IgD-negative memory B cell (primary cell): ENCODE measurements around the gene MED12L. TPM values are rescaled to one million over a fixed set of nuclear protein-coding genes. Genes with fewer than 3 reads are reported as not detected.

Experiments used
- H3K27ac Mint-ChIP-seq, 3 donors: one replicate each; pipeline ENCODE4 v1.8.0; 2020 to 2022; ENCODE audit warnings: mild to moderate bottlenecking in 3 of 3, mixed read lengths in 3 of 3, moderate library complexity in 1 of 3
- H3K27me3 Mint-ChIP-seq: one replicate; pipeline ENCODE4 v1.8.0; 2021; ENCODE audit warnings: mixed read lengths
- H3K36me3 Mint-ChIP-seq: one replicate; pipeline ENCODE4 v1.8.0; 2020; ENCODE audit warnings: mild to moderate bottlenecking, mixed read lengths
- H3K4me1 Mint-ChIP-seq, 3 donors: one replicate each; pipeline ENCODE4 v1.8.0; 2020 to 2022; ENCODE audit warnings: mixed read lengths in 3 of 3, mild to moderate bottlenecking in 1 of 3
- H3K4me3 Mint-ChIP-seq, 4 donors: one replicate each; pipeline ENCODE4 v1.8.0; 2020 to 2022; ENCODE audit warnings: mild to moderate bottlenecking in 4 of 4, mixed read lengths in 4 of 4, moderate library complexity in 3 of 4
- H3K9me3 Mint-ChIP-seq, 3 donors: one replicate each; pipeline ENCODE4 v1.8.0; 2020 to 2021; ENCODE audit warnings: mixed read lengths in 3 of 3, mild to moderate bottlenecking in 1 of 3
- polyA plus RNA-seq: library from polyadenylated mRNA; unstranded; fragments of 300-500 nt; fragmentation: Illumina TruSeq; gene quantifications from one replicate; pipeline ENCODE4 v1.2.3, GENCODE V29; 2021

The MED12L gene
- polyA plus RNA-seq, 1 donor from 2014 or later: 0.05 TPM

DNA sequence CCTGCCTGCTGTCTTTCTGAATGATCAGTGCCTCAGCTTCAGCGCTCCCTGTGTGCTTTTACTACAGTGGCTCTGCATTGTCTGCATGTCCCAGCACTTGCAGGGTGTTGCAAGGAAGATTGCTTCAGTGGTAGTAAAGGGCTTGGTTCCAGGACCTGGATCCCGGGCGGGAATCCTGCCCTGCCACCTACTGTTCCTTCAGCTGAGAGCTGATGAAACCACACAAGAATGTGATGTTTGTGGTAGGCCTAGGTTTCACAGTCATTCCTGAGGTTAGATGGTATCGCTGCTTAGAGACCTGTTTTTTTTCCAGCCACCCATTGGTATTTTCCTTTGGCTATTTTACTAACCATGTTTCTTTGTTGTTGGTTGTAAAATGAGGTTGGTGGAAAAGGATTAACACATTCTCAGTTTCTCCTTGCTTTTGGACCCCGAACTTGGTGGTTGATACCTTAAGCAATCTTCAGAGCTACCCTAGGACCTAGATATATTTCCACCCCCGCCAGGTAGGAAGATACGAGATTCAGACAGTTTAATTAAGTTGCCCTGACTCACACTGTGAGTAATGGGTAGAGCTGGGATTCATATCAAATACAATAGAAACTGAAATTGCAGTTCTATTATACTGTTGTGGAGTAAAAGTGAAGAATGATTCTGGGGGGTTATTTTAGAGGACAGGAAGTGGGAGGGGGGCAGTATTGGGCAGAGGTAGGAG, 219.8 kb downstream of the MED12L start:
- Mint-ChIP-seq H3K27ac (no peak overlapping the region), H3K27me3 (peaks cover 8% of the 10 kb centered on the region), H3K9me3 (no peaks in the 10 kb centered on the region), H3K36me3 (no peaks in the 10 kb centered on the region), H3K4me1 (no peaks in the 10 kb centered on the region), H3K4me3 (no peak overlapping the region)

DNA sequence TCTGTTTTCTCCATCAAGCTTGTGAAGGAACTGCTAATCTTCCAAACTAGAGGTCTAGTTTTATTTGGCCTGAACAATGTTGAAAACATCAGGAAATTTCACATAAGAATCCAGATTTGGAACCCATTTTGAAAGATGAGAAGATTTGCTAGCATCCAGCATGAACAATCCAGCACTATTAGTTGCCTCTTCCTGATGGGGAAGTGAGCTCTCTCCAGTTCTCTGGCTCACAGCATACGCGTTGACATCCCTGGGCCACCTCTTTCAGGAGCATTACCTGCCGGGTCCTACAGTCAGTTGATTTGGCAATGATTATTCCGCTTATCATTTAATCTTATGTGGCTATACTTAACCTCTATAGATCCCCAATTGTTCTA, 220.3 kb downstream of the MED12L start:
- no peaks in the 10 kb centered on the region for H3K36me3 Mint-ChIP-seq
- peaks cover 8% of the 10 kb centered on the region for H3K27me3 Mint-ChIP-seq
- H3K4me1 Mint-ChIP-seq: no peaks in the 10 kb centered on the region
- H3K27ac Mint-ChIP-seq: no peak overlapping the region
- H3K4me3 Mint-ChIP-seq: no peak overlapping the region
- H3K9me3 Mint-ChIP-seq: no peaks in the 10 kb centered on the region

DNA sequence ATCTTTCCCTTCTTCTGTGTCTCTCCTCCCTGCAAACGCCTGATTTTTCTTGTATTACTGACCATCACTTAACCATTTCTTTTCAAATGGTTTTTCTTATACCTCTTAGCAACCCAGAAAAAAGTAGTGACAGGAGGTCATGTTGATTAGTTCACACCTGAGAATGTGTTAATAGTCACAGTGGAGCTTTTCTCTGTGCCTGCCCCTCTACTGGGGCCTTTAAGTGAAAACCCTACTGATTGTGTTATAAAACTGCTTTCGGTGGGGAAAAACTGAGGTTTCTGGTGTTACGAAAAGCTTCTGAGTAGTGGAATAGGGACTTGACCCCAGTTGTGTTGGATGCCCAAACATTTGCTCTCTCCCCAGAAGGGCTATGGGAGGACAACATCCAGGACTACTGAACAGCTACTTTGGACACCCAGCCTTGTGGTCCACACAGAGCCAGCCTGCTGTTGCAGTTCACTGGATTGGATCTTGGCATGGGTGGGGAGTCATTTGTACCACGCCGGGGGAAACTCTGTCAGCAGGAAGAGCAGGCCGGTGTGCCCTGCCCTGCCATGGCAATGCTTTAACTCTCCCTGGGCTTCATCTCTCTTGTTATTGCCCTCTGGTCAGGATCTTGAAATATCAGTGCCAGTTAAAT, 220.8 kb downstream of the MED12L start:
- H3K9me3 Mint-ChIP-seq: no peaks in the 10 kb centered on the region
- no peak overlapping the region for H3K27ac Mint-ChIP-seq
- no peaks in the 10 kb centered on the region for H3K4me1 Mint-ChIP-seq
- no peak overlapping the region for H3K4me3 Mint-ChIP-seq
- peaks cover 8% of the 10 kb centered on the region for H3K27me3 Mint-ChIP-seq
- no peaks in the 10 kb centered on the region for H3K36me3 Mint-ChIP-seq

DNA sequence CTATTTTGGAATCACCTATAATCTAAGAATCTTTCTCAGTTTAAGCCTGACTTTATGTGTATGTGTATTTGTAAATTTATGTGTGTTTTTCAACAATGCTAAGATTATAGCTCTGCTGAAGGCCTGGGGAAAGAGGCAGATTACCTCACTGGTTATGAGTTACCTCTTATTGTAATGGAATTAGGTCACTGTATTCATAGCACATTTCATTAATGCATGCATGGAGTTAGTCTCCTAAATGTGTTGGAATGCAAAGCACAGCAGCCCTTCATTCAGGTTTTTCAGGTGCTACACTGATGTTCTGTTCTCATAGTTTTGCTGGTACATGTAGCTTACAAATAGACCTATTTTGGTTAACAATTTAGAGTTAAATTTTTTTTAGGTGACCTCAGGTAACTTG, 221.7 kb downstream of the MED12L start:
- Mint-ChIP-seq H3K27ac (no peak overlapping the region), H3K36me3 (no peaks in the 10 kb centered on the region), H3K4me1 (no peaks in the 10 kb centered on the region), H3K27me3 (peaks cover 8% of the 10 kb centered on the region), H3K9me3 (no peaks in the 10 kb centered on the region), H3K4me3 (no peak overlapping the region)

GRCh38 chr3:151307583-151308488, 222.4 kb downstream of the MED12L start:
- no peaks in the 10 kb centered on the region for H3K36me3 Mint-ChIP-seq

DNA sequence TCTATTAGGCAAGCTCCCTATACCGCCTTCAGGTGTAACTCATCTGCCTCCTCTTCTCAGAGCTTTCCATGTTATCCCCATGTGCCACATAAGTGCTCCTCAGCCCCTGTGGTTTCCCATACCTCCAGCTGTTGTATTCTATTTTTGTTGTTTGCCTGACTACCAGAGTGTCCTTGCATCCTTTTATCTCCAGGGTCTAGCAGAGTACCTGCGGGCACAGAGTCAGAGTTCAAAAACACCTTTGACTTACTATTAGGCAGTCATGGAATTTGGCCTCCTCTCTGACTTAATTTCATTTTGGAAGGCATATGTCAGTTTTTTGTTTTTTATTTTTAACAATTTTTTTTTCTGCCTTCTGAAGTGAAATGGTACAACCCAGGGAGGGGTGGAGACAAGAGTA, 224.1 kb downstream of the MED12L start:
- Mint-ChIP-seq H3K4me1 (no peaks in the 10 kb centered on the region), H3K9me3 (no peaks in the 10 kb centered on the region), H3K4me3 (no peak overlapping the region), H3K36me3 (no peaks in the 10 kb centered on the region), H3K27me3 (peaks cover 2% of the 10 kb centered on the region), H3K27ac (no peak overlapping the region)

More at GRCh38 chr3:151307583-151308488, 222.4 kb downstream of the MED12L start:
- Mint-ChIP-seq H3K4me3 (no peak overlapping the region), H3K27ac (no peak overlapping the region), H3K4me1 (no peaks in the 10 kb centered on the region), H3K9me3 (no peaks in the 10 kb centered on the region), H3K27me3 (peaks cover 8% of the 10 kb centered on the region)

DNA sequence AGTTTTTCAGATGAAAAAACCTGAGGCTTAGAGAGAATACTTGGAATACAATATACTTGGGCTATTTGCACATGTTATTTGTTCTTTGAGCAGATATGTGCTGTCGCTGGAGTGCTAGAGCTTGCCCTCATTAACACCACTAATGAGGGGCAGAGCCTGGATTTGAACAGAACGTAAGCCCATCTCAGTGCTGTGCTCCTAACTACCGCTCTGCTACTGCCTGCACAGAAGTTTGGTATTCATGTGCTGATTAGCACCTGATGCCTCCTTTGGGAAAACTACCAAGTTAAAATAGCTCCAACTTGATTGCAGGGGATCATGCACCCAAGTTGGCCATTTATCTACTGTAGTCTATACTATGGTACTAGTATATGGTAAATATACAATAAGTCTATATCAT, 227.5 kb downstream of the MED12L start:
- H3K9me3 Mint-ChIP-seq: peaks cover 0 to 2% (median 0%) of the 10 kb centered on the region in 3 donors
- no peaks in the 10 kb centered on the region for H3K4me1 Mint-ChIP-seq
- peaks cover 2% of the 10 kb centered on the region for H3K27me3 Mint-ChIP-seq
- no peak overlapping the region for H3K27ac Mint-ChIP-seq
- H3K36me3 Mint-ChIP-seq: no peaks in the 10 kb centered on the region
- no peak overlapping the region for H3K4me3 Mint-ChIP-seq

GRCh38 chr3:151314137-151314536, 228.7 kb downstream of the MED12L start:
- Mint-ChIP-seq H3K4me3 (no peak overlapping the region), H3K36me3 (no peaks in the 10 kb centered on the region), H3K9me3 (peaks cover 0 to 2% (median 0%) of the 10 kb centered on the region in 3 donors), H3K27me3 (peaks cover 2% of the 10 kb centered on the region), H3K27ac (no peak overlapping the region), H3K4me1 (no peaks in the 10 kb centered on the region)

DNA sequence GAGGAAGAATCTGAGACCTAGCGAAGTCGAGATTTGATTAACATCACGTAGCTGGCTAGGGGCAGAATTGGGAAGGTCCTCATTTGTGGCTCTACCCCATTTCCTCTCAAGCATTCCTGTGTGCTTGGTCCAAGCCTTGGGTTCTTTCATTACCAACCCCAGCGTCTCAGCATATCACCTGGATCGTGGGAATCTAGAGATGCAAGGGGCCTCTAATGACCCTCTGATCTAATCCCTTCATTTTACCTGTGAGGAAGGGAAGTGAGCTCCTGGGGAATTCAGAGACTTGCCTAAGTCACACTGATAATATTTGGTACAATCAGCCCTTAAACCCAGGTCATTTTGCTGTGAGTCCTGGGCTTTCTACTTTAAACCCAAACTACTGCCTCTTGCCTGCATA, 229.1 kb downstream of the MED12L start:
- H3K9me3 Mint-ChIP-seq: peaks cover 0 to 2% (median 0%) of the 10 kb centered on the region in 3 donors
- no peaks in the 10 kb centered on the region for H3K4me1 Mint-ChIP-seq
- no peaks in the 10 kb centered on the region for H3K36me3 Mint-ChIP-seq
- H3K27me3 Mint-ChIP-seq: peaks cover 2% of the 10 kb centered on the region
- no peak overlapping the region for H3K4me3 Mint-ChIP-seq
- no peak overlapping the region for H3K27ac Mint-ChIP-seq

DNA sequence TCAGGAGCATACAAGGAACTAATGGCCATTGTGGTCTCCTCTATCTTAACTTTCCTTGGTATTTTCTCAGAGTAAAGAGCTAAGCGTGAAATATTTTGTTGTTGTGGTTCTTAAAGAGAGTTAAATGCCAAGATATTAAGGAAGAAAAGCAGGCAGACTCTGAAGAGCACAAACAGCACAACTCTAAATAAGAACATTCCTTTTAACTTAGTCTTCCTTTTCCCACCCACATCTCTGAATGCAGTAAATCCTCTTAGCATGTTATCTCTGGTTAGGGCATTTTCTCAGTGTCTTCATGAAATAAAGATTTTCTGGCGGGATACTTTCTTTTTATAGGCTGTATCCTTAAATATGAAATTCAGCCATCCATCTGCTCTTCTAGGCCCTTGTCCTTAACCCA, 229.7 kb downstream of the MED12L start:
- no peak overlapping the region for H3K27ac Mint-ChIP-seq
- no peak overlapping the region for H3K4me3 Mint-ChIP-seq
- no peaks in the 10 kb centered on the region for H3K36me3 Mint-ChIP-seq
- H3K9me3 Mint-ChIP-seq: peaks cover 0 to 2% (median 0%) of the 10 kb centered on the region in 3 donors
- H3K4me1 Mint-ChIP-seq: no peaks in the 10 kb centered on the region
- H3K27me3 Mint-ChIP-seq: peaks cover 2% of the 10 kb centered on the region

GRCh38 chr3:151315846-151316245, 230.4 kb downstream of the MED12L start:
- Mint-ChIP-seq H3K27me3 (peaks cover 2% of the 10 kb centered on the region), H3K9me3 (peaks cover 0 to 2% (median 0%) of the 10 kb centered on the region in 3 donors), H3K4me3 (no peak overlapping the region), H3K4me1 (no peaks in the 10 kb centered on the region), H3K36me3 (no peaks in the 10 kb centered on the region), H3K27ac (no peak overlapping the region)

GRCh38 chr3:151316267-151316991, 231.0 kb downstream of the MED12L start, which contains the start of gene GPR87:
Gene GPR87 (minus strand): TSS chr3:151316820. CDS start chr3:151300100, 16,720 bp downstream.
- Mint-ChIP-seq H3K36me3 (no peaks in the 10 kb centered on the region), H3K9me3 (peaks cover 0 to 2% (median 0%) of the 10 kb centered on the region in 3 donors), H3K4me3 (peak within 1 kb of the TSS in 1 of 4 donors; percentile 29), H3K4me1 (no peaks in the 10 kb centered on the region), H3K27me3 (peaks cover 2% of the 10 kb centered on the region), H3K27ac (no peak within 1 kb of the TSS)

- Mint-ChIP-seq H3K36me3 (no peaks in the 10 kb centered on the region), H3K4me1 (no peaks in the 10 kb centered on the region), H3K27me3 (peaks cover 4% of the 10 kb centered on the region), H3K27ac (no peak overlapping the region), H3K9me3 (peaks cover 0 to 2% (median 0%) of the 10 kb centered on the region in 3 donors), H3K4me3 (no peak overlapping the region)
Observed at GRCh38 chr3:151318313-151318712, 232.8 kb downstream of the MED12L start.

GRCh38 chr3:151318991-151319390, 233.5 kb downstream of the MED12L start:
- Mint-ChIP-seq H3K4me1 (no peaks in the 10 kb centered on the region), H3K9me3 (peaks cover 0 to 2% (median 0%) of the 10 kb centered on the region in 3 donors), H3K27me3 (peaks cover 4% of the 10 kb centered on the region), H3K27ac (no peak overlapping the region), H3K36me3 (no peaks in the 10 kb centered on the region), H3K4me3 (no peak overlapping the region)
